Stimulated activated CD8-positive, alpha-beta memory T cell treated with anti-CD3 and anti-CD28 coated beads, Interleukin-15, amount 100 ng/mL, for 4 hours (primary cell): ENCODE measurements around the gene TMPRSS15.

ENCODE experiments used
- DNase-seq, 2 donors: peaks; one replicate each; pipeline ENCODE4 v3.0.0-alpha.2; 2020; ENCODE audit warnings: low read depth in 2 of 2

TMPRSS15 gene

DNA sequence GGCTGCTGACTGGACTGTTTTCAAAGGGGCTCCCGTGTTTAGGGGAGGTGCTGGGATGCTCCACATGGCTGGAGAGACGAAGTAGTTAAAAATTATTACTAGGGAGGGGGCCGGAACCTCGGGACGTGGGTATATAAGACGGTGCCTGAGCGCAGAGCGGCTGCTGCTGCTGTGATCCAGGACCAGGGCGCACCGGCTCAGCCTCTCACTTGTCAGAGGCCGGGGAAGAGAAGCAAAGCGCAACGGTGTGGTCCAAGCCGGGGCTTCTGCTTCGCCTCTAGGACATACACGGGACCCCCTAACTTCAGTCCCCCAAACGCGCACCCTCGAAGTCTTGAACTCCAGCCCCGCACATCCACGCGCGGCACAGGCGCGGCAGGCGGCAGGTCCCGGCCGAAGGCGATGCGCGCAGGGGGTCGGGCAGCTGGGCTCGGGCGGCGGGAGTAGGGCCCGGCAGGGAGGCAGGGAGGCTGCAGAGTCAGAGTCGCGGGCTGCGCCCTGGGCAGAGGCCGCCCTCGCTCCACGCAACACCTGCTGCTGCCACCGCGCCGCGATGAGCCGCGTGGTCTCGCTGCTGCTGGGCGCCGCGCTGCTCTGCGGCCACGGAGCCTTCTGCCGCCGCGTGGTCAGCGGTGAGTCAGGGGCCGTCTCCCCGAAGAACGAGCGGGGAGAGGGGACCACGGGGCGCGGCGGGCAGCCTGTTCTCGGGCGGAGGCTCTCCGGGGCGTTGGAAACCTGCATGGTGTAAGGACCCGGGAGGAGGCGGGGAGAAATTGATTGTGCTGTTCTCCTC lies 158.7 kb downstream of the TMPRSS15 start, which contains the start of gene CHODL:
TSS of gene CHODL (plus strand) at position 163 of the 793 bp plus-strand sequence. CDS start at position 554, 391 bp downstream.
- DNase-seq: no peak

GRCh38 chr21:18235545-18235944 lies 168.0 kb downstream of the TMPRSS15 start:
- no peak for DNase-seq

- no peak for DNase-seq
Measured at GRCh38 chr21:18228060-18228739, 175.4 kb downstream of the TMPRSS15 start.

- no peak for DNase-seq
Measured at GRCh38 chr21:18222346-18222745, 181.2 kb downstream of the TMPRSS15 start.

DNA sequence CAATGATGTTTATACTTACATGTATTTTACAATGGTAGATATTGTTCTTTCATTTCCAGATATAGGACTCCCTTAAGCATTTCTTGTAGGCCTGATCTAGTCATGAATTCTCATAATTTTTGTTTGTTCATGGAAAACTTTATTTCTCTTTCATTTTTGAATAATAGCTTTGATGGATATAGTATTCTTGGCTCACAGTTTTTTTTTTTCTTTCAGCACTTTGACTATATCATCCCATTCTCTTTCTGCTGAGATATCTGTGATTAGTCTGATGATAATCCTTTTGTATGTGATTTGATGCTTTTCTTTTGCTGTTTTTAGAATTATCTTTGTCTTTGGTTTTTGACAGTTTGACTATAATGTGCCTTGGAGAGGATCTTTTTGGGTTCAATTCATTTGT lies 183.1 kb downstream of the TMPRSS15 start:
- DNase-seq: no peak
